CD14-positive monocyte (primary cell): Measurements from ENCODE around the gene SLC38A10. TPM values are rescaled to one million over a fixed set of nuclear protein-coding genes. Genes with fewer than 3 reads are reported as not detected.

Experiments used
- DNase-seq, 3 donors: peaks; one replicate each; pipeline ENCODE4 v3.0.0-alpha.2; 2011 to 2022
- H2AFZ ChIP-seq: 2 replicates; pipeline ENCODE4 v1.6.0; 2012; ENCODE audit warnings: mild to moderate bottlenecking, low read depth, low read length, inconsistent platforms; ENCODE audit not compliant: insufficient read depth, poor library complexity, severe bottlenecking
- H3K27ac ChIP-seq, 2 donors: 1 replicate in 1 of 2; 2 replicates in 1 of 2; pipeline ENCODE4 v1.5.1; 2012 to 2013; ENCODE audit warnings: low read length in 2 of 2, control low read depth in 1 of 2, inconsistent platforms in 1 of 2, low read depth in 1 of 2, mild to moderate bottlenecking in 1 of 2
- H3K27me3 ChIP-seq, 2 donors: one replicate each; pipeline versions ENCODE4 v1.6.0 to v1.6.1; 2011 to 2013; ENCODE audit warnings: low read length in 2 of 2; ENCODE audit not compliant: control insufficient read depth in 2 of 2, insufficient read depth in 2 of 2
- H3K36me3 ChIP-seq, 2 donors: replicated peaks in 1 of 2; 1 replicate in 1 of 2; 2 replicates in 1 of 2; pipeline versions ENCODE4 v1.5.1 to v1.6.1; 2012 to 2013; ENCODE audit warnings: low read length in 2 of 2, control low read depth in 1 of 2, inconsistent platforms in 1 of 2, mild to moderate bottlenecking in 1 of 2; ENCODE audit not compliant: insufficient read depth in 2 of 2, control insufficient read depth in 1 of 2
- H3K4me1 ChIP-seq, 2 donors: 1 replicate in 1 of 2; 2 replicates in 1 of 2; pipeline versions ENCODE4 v1.5.1 to v1.6.1; 2012 to 2013; ENCODE audit warnings: low read length in 2 of 2, control low read depth in 1 of 2, inconsistent platforms in 1 of 2, mild to moderate bottlenecking in 1 of 2, moderate library complexity in 1 of 2; ENCODE audit not compliant: insufficient read depth in 2 of 2, control insufficient read depth in 1 of 2
- H3K4me2 ChIP-seq: replicated peaks from 2 replicates; pipeline ENCODE3; 2012; ENCODE audit warnings: low read length, moderate library complexity, mild to moderate bottlenecking; ENCODE audit not compliant: poor library complexity, severe bottlenecking; ENCODE audit errors: extremely low read depth
- H3K4me3 ChIP-seq, 3 experiments: fragments of 200-600 bp in 1 of 3; sonication (generic) in 1 of 3; replicated peaks in 1 of 3; 1 replicate in 2 of 3; 2 replicates in 1 of 3; pipeline ENCODE4 v1.5.1; 2011 to 2013; ENCODE audit warnings: low read length in 3 of 3, mild to moderate bottlenecking in 3 of 3, control low read depth in 2 of 3, low read depth in 2 of 3, inconsistent platforms in 1 of 3, moderate library complexity in 1 of 3
- H3K79me2 ChIP-seq: 2 replicates; pipeline ENCODE4 v1.6.0; 2012; ENCODE audit warnings: mild to moderate bottlenecking, control low read depth, inconsistent platforms, low read length, moderate library complexity; ENCODE audit not compliant: insufficient read depth
- H3K9ac ChIP-seq: 2 replicates; pipeline ENCODE4 v1.6.0; 2017; ENCODE audit warnings: low read length, mild to moderate bottlenecking; ENCODE audit not compliant: insufficient read depth, poor library complexity, severe bottlenecking
- H3K9me3 ChIP-seq, 2 donors: replicated peaks in 1 of 2; 1 replicate in 1 of 2; 2 replicates in 1 of 2; pipeline versions ENCODE4 v1.5.1 to v1.6.1; 2012 to 2013; ENCODE audit warnings: low read length in 2 of 2, control low read depth in 1 of 2; ENCODE audit not compliant: control insufficient read depth in 1 of 2, insufficient read depth in 1 of 2
- H4K20me1 ChIP-seq: 2 replicates; pipeline ENCODE4 v1.6.0; 2012; ENCODE audit warnings: mild to moderate bottlenecking, low read length, control low read depth, moderate library complexity; ENCODE audit not compliant: insufficient read depth
- H3K27ac Mint-ChIP-seq, 7 donors: one replicate each; pipeline ENCODE4 v1.8.0; 2020; ENCODE audit warnings: mild to moderate bottlenecking in 7 of 7, mixed read lengths in 7 of 7, moderate library complexity in 6 of 7, inconsistent platforms in 2 of 7
- H3K27me3 Mint-ChIP-seq, 3 donors: one replicate each; pipeline ENCODE4 v1.8.0; 2021 to 2022; ENCODE audit warnings: low read depth in 3 of 3, mild to moderate bottlenecking in 3 of 3, mixed read lengths in 3 of 3, moderate library complexity in 3 of 3, inconsistent platforms in 1 of 3
- H3K36me3 Mint-ChIP-seq, 2 donors: one replicate each; pipeline ENCODE4 v1.8.0; 2020; ENCODE audit warnings: mixed read lengths in 2 of 2, inconsistent platforms in 1 of 2, mild to moderate bottlenecking in 1 of 2
- H3K4me1 Mint-ChIP-seq: one replicate; pipeline ENCODE4 v1.8.0; 2020; ENCODE audit warnings: mild to moderate bottlenecking, mixed read lengths
- H3K4me3 Mint-ChIP-seq, 2 donors: one replicate each; pipeline ENCODE4 v1.8.0; 2020; ENCODE audit warnings: mild to moderate bottlenecking in 2 of 2, mixed read lengths in 2 of 2, moderate library complexity in 1 of 2
- H3K9me3 Mint-ChIP-seq, 7 donors: one replicate each; pipeline ENCODE4 v1.8.0; 2020 to 2022; ENCODE audit warnings: mixed read lengths in 7 of 7, mild to moderate bottlenecking in 6 of 7, moderate library complexity in 6 of 7, inconsistent platforms in 2 of 7
- WGBS: methylation state at CpG from one replicate; pipeline ENCODE4 v1.1.5; 2013; ENCODE audit warnings: missing lambda C conversion rate; ENCODE audit not compliant: insufficient coverage; 5-methylcytosine and 5-hydroxymethylcytosine counted together
- intact Hi-C, 2 donors: fragments of 100-400 bp; cut with micrococcal nuclease; formaldehyde crosslinking; loops; one replicate each; pipeline versions ENCODE4 v1.15.0 to v1.15.1; 2023
- polyA plus RNA-seq, 3 donors: library from polyadenylated mRNA; depleted of rRNA in 1 of 3; unstranded in 2 of 3; stranded (reverse) in 1 of 3; fragments of 300-500 nt in 2 of 3; fragments of >200 nt in 1 of 3; fragmentation: Illumina TruSeq in 2 of 3; gene quantifications; 1 replicate in 2 of 3; 2 replicates in 1 of 3; pipeline ENCODE4 v1.2.3, GENCODE V29; 2012 to 2021
- TF ChIP-seq, protein P1 (sequence below): fragments of 200-600 bp; IDR thresholded peaks from one replicate; pipeline ENCODE4 v1.8.0; 2022; ENCODE audit warnings: antibody characterized with exemption, mild to moderate bottlenecking

The SLC38A10 gene
- polyA plus RNA-seq, 3 donors: 50.8 to 76.1 (median 68.4) TPM

DNA sequence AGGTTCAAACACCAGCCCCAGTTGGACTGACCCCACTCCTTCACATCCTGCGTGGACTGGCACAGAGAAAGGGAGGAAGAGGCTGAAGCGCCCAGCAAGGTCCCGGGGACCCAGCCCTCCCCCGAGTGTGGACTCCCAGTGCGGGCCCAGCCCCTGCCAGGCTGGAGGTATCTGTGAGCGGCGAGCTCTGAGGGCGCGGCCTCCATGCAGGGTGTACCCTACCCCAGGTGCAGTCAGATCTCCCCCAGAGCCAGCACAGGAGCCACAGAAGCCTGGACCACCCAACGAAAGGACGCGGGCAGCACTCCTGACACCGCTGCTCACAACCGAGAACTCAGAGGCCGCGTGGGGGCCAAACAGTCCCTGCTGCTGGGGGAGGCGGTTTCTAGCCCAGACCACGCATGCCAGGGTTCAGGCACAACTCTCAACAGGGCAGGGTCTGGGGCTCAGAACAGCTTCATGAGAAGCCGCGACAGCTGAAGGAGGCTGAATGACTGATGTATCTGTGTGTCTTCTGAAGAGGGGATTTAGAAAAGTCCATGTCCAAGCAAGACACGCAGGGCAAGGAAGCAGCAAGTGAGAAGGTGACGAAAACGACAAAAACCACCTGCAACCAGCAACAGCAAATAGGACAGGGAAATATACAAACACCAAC, 8.5 kb downstream of the SLC38A10 start:
- Histone ChIP-seq H3K27ac (peak overlapping the region; percentile 95 to 97), H3K4me2 (peak overlapping the region; percentile 86), H3K9me3 (no peaks in the 10 kb centered on the region), H3K4me3 (peak overlapping the region in 1 of 3 experiments; percentile 75), H3K4me1 (peaks cover 73 to 74% of the 10 kb centered on the region in 2 donors), H3K79me2 (peaks cover 87% of the 10 kb centered on the region), H2AFZ (no peak overlapping the region), H4K20me1 (peaks cover 11% of the 10 kb centered on the region), H3K9ac (peak overlapping the region; percentile 69), H3K27me3 (no peaks in the 10 kb centered on the region), H3K36me3 (peaks cover 24 to 37% of the 10 kb centered on the region in 2 donors)
- Mint-ChIP-seq H3K4me1 (peaks cover 67% of the 10 kb centered on the region), H3K27ac (peak overlapping the region; percentile 93 to 98 (median 96)), H3K4me3 (peak overlapping the region; percentile 27 to 84), H3K9me3 (no peaks in the 10 kb centered on the region), H3K27me3 (no peaks in the 10 kb centered on the region), H3K36me3 (peaks cover 37 to 74% of the 10 kb centered on the region in 2 donors)
- intact Hi-C loops: loop anchor here in 1 of 2 donors (10.0 kb wide), 2 partner anchors 108 to 198 kb away; partner anchors contain the start of gene BAHCC1
- WGBS: 85% methylated on average over 13 of the region's 23 CpGs
- no peak for DNase-seq
- TF ChIP-seq, protein P1, sequence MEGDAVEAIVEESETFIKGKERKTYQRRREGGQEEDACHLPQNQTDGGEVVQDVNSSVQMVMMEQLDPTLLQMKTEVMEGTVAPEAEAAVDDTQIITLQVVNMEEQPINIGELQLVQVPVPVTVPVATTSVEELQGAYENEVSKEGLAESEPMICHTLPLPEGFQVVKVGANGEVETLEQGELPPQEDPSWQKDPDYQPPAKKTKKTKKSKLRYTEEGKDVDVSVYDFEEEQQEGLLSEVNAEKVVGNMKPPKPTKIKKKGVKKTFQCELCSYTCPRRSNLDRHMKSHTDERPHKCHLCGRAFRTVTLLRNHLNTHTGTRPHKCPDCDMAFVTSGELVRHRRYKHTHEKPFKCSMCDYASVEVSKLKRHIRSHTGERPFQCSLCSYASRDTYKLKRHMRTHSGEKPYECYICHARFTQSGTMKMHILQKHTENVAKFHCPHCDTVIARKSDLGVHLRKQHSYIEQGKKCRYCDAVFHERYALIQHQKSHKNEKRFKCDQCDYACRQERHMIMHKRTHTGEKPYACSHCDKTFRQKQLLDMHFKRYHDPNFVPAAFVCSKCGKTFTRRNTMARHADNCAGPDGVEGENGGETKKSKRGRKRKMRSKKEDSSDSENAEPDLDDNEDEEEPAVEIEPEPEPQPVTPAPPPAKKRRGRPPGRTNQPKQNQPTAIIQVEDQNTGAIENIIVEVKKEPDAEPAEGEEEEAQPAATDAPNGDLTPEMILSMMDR: no peak

DNA sequence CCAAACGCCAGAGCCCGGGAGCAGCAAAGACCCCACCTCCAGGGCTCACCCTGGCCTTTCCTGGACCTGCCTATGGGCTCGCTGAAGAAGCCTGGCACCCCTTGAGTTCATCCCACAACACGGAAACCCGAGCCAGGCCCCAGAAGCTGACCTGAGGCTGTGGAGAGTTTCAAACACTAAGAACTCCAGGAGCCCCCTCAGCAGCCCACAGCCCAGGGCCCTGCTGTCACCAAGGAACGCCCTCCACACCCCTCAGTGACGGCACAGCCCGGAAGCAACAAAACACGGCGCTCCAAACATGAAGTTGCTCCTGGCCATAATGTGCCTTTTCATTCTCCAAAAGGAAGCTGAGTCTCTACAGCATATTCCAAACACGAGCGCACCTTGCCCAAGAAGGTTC, 9.2 kb downstream of the SLC38A10 start:
- TF ChIP-seq, protein P1: no peak
- WGBS: 36% methylated on average over 11 of the region's 12 CpGs
- H3K4me1 Mint-ChIP-seq: peaks cover 60% of the 10 kb centered on the region
- Histone ChIP-seq H3K9ac (peak overlapping the region; percentile 69), H3K79me2 (peaks cover 84% of the 10 kb centered on the region), H3K4me2 (peak overlapping the region; percentile 86), H3K27ac (peak overlapping the region; percentile 95 to 97), H4K20me1 (peaks cover 12% of the 10 kb centered on the region), H3K4me3 (peak overlapping the region in 2 of 3 experiments; percentile 12 to 75), H2AFZ (peak overlapping the region; percentile 83), H3K27me3 (no peaks in the 10 kb centered on the region), H3K9me3 (no peaks in the 10 kb centered on the region), H3K36me3 (peaks cover 29 to 44% of the 10 kb centered on the region in 2 donors), H3K4me1 (peaks cover 66% of the 10 kb centered on the region in 2 donors)
- intact Hi-C loops: loop anchor here in 1 of 2 donors (10.0 kb wide), 2 partner anchors 109 to 199 kb away; partner anchors contain the start of gene BAHCC1
- H3K27ac Mint-ChIP-seq: peak overlapping the region; percentile 93 to 98 (median 96)
- peak overlapping the region; percentile 79 to 84 for H3K4me3 Mint-ChIP-seq
- no peak for DNase-seq
- H3K9me3 Mint-ChIP-seq: no peaks in the 10 kb centered on the region
- no peaks in the 10 kb centered on the region for H3K27me3 Mint-ChIP-seq
- H3K36me3 Mint-ChIP-seq: peaks cover 39 to 73% of the 10 kb centered on the region in 2 donors
